Measurements from ENCODE around the gene TPMT.

DNA sequence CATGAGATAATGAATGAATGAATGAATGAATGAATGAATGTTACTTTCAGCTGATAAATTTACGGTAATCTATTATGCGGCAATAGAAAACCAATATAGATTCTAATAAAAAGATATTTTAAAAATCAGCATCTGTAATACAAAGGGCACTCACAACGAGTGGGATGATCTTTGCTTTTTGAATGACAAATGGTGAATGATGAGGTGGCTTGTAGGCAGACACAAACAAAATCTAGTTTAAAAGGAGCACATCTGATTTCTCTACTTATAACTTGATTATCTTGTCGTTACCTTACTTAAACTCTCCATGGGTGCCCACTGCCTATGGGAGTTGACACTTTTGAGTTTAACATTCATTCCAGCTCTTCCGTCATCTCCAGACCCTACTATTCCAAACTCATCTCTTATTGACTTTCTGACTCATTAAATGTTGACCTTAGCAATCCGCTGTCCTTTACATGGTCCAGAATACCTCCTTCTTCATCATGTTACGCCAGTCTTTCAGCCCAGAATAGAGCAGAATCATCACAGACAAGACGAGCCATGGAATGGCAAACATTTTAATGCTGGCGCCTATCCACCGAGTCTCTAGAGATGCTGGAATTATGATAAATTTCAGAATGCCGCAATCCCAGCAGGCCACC is 73.7 kb downstream of the TPMT start:
- TF ChIP-seq CTCF (IDR thresholded peaks at IDR 0.05) (no peak), POLR2A (IDR thresholded peaks at IDR 0.05) (no peak), EP300 (IDR thresholded peaks at IDR 0.05) (no peak)
